ENCODE data around the gene DDX52. TPM values are rescaled to one million over a fixed set of nuclear protein-coding genes. Genes with fewer than 3 reads are reported as not detected.

The DDX52 gene
- total and polyA plus RNA-seq, 2 experiments from 2014 or later: 46.2 to 61.3 TPM

DNA sequence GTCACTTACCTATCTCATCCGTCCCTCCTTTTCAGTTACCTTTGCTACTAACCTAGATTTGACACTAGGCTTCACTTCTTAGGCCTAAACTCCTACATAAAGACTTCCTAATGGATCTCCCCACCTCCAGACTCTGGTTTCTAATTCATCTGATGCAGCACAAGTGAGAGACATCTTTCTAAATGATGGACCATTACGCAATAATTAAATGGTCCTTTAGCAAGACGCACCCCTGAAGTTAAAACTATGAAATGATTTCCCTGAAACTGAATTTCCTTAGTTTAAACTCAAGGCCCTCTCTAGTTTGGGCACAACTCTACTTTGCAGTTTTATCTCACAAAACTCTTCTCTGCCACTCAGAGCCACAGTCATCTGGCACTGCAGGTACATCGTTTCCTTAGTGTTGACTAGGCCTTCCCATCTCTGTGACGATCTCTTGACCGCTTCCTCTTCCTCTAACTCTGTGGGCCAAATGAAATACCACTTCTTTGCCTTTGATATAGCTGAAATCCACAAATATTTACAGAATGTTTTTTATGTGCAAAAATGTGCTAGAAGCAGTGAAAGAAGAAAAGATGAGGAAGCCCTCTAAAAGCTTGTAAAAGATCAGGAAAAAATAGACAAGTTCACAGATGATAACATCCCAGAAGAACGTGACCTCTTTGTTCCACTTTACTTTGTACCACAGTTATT, 37.3 kb downstream of the DDX52 start:
- H3K79me2 ChIP-seq (replicated peaks; ENCODE audit: insufficient read depth): peaks cover 49% of the 10 kb centered on the region
- no peaks in the 10 kb centered on the region for H3K9me2 ChIP-seq (ENCODE audit: insufficient read depth)
- ATAC-seq: no peak
- TF ChIP-seq, protein P1, sequence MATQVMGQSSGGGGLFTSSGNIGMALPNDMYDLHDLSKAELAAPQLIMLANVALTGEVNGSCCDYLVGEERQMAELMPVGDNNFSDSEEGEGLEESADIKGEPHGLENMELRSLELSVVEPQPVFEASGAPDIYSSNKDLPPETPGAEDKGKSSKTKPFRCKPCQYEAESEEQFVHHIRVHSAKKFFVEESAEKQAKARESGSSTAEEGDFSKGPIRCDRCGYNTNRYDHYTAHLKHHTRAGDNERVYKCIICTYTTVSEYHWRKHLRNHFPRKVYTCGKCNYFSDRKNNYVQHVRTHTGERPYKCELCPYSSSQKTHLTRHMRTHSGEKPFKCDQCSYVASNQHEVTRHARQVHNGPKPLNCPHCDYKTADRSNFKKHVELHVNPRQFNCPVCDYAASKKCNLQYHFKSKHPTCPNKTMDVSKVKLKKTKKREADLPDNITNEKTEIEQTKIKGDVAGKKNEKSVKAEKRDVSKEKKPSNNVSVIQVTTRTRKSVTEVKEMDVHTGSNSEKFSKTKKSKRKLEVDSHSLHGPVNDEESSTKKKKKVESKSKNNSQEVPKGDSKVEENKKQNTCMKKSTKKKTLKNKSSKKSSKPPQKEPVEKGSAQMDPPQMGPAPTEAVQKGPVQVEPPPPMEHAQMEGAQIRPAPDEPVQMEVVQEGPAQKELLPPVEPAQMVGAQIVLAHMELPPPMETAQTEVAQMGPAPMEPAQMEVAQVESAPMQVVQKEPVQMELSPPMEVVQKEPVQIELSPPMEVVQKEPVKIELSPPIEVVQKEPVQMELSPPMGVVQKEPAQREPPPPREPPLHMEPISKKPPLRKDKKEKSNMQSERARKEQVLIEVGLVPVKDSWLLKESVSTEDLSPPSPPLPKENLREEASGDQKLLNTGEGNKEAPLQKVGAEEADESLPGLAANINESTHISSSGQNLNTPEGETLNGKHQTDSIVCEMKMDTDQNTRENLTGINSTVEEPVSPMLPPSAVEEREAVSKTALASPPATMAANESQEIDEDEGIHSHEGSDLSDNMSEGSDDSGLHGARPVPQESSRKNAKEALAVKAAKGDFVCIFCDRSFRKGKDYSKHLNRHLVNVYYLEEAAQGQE (IDR thresholded peaks at IDR 0.05; ENCODE audit: unreplicated experiment): no peak
- TF ChIP-seq EZH2phosphoT487 (IDR thresholded peaks at IDR 0.05; ENCODE audit: unreplicated experiment): no peak
- no peak for TF ChIP-seq STAT1 (IDR thresholded peaks at IDR 0.05; ENCODE audit: unreplicated experiment)
- TF ChIP-seq, protein P2, sequence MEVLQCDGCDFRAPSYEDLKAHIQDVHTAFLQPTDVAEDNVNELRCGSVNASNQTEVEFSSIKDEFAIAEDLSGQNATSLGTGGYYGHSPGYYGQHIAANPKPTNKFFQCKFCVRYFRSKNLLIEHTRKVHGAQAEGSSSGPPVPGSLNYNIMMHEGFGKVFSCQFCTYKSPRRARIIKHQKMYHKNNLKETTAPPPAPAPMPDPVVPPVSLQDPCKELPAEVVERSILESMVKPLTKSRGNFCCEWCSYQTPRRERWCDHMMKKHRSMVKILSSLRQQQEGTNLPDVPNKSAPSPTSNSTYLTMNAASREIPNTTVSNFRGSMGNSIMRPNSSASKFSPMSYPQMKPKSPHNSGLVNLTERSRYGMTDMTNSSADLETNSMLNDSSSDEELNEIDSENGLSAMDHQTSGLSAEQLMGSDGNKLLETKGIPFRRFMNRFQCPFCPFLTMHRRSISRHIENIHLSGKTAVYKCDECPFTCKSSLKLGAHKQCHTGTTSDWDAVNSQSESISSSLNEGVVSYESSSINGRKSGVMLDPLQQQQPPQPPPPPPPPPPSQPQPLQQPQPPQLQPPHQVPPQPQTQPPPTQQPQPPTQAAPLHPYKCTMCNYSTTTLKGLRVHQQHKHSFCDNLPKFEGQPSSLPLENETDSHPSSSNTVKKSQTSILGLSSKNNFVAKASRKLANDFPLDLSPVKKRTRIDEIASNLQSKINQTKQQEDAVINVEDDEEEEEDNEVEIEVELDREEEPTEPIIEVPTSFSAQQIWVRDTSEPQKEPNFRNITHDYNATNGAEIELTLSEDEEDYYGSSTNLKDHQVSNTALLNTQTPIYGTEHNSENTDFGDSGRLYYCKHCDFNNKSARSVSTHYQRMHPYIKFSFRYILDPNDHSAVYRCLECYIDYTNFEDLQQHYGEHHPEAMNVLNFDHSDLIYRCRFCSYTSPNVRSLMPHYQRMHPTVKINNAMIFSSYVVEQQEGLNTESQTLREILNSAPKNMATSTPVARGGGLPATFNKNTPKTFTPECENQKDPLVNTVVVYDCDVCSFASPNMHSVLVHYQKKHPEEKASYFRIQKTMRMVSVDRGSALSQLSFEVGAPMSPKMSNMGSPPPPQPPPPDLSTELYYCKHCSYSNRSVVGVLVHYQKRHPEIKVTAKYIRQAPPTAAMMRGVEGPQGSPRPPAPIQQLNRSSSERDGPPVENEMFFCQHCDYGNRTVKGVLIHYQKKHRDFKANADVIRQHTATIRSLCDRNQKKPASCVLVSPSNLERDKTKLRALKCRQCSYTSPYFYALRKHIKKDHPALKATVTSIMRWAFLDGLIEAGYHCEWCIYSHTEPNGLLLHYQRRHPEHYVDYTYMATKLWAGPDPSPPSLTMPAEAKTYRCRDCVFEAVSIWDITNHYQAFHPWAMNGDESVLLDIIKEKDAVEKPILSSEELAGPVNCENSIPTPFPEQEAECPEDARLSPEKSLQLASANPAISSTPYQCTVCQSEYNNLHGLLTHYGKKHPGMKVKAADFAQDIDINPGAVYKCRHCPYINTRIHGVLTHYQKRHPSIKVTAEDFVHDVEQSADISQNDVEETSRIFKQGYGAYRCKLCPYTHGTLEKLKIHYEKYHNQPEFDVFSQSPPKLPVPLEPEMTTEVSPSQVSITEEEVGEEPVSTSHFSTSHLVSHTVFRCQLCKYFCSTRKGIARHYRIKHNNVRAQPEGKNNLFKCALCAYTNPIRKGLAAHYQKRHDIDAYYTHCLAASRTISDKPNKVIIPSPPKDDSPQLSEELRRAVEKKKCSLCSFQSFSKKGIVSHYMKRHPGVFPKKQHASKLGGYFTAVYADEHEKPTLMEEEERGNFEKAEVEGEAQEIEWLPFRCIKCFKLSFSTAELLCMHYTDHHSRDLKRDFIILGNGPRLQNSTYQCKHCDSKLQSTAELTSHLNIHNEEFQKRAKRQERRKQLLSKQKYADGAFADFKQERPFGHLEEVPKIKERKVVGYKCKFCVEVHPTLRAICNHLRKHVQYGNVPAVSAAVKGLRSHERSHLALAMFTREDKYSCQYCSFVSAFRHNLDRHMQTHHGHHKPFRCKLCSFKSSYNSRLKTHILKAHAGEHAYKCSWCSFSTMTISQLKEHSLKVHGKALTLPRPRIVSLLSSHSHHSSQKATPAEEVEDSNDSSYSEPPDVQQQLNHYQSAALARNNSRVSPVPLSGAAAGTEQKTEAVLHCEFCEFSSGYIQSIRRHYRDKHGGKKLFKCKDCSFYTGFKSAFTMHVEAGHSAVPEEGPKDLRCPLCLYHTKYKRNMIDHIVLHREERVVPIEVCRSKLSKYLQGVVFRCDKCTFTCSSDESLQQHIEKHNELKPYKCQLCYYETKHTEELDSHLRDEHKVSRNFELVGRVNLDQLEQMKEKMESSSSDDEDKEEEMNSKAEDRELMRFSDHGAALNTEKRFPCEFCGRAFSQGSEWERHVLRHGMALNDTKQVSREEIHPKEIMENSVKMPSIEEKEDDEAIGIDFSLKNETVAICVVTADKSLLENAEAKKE (CRISPR knock-in tag; IDR thresholded peaks at IDR 0.05): no peak
- TF ChIP-seq JUNB (IDR thresholded peaks at IDR 0.05; ENCODE audit: unreplicated experiment): no peak
- TF ChIP-seq NANOG (IDR thresholded peaks at IDR 0.05; ENCODE audit: borderline replicate concordance): no peak
- TF ChIP-seq ZNF114 (CRISPR knock-in tag; IDR thresholded peaks at IDR 0.05): no peak
- no peak for TF ChIP-seq POLR2AphosphoS5 (IDR thresholded peaks at IDR 0.05; ENCODE audit: low read depth)
- TF ChIP-seq CREB1 (CRISPR knock-in tag; IDR thresholded peaks at IDR 0.05; ENCODE audit: low read depth): no peak
- TF ChIP-seq, protein P3, sequence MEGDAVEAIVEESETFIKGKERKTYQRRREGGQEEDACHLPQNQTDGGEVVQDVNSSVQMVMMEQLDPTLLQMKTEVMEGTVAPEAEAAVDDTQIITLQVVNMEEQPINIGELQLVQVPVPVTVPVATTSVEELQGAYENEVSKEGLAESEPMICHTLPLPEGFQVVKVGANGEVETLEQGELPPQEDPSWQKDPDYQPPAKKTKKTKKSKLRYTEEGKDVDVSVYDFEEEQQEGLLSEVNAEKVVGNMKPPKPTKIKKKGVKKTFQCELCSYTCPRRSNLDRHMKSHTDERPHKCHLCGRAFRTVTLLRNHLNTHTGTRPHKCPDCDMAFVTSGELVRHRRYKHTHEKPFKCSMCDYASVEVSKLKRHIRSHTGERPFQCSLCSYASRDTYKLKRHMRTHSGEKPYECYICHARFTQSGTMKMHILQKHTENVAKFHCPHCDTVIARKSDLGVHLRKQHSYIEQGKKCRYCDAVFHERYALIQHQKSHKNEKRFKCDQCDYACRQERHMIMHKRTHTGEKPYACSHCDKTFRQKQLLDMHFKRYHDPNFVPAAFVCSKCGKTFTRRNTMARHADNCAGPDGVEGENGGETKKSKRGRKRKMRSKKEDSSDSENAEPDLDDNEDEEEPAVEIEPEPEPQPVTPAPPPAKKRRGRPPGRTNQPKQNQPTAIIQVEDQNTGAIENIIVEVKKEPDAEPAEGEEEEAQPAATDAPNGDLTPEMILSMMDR (conservative IDR thresholded peaks at IDR 0.05; ENCODE audit: low read depth in 2 of 2): no peak
- TF ChIP-seq, protein P4, sequence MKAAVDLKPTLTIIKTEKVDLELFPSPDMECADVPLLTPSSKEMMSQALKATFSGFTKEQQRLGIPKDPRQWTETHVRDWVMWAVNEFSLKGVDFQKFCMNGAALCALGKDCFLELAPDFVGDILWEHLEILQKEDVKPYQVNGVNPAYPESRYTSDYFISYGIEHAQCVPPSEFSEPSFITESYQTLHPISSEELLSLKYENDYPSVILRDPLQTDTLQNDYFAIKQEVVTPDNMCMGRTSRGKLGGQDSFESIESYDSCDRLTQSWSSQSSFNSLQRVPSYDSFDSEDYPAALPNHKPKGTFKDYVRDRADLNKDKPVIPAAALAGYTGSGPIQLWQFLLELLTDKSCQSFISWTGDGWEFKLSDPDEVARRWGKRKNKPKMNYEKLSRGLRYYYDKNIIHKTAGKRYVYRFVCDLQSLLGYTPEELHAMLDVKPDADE (IDR thresholded peaks at IDR 0.05): no peak
- TF ChIP-seq EZH2 (IDR thresholded peaks at IDR 0.05; ENCODE audit: low read depth, unreplicated experiment): no peak
- TF ChIP-seq ZNF331 (CRISPR knock-in tag; IDR thresholded peaks at IDR 0.05; ENCODE audit: low read depth): no peak
- no peak for DNase-seq (ENCODE audit: low spot score)
- Mint-ChIP-seq H3K27ac (no peak overlapping the region; the same call in 1 of the 2 replicates), H3K9me3 (no peaks in the 10 kb centered on the region), H3K27me3 (ENCODE audit: insufficient read depth, low read depth, poor library complexity) (no peaks in the 10 kb centered on the region), H3K4me1 (peaks cover 12% of the 10 kb centered on the region), H3K4me3 (no peak overlapping the region), H3K36me3 (ENCODE audit: low read depth) (peaks cover 3% of the 10 kb centered on the region; the same call in 1 of the 3 replicates)
- H3F3A ChIP-seq (replicated peaks; ENCODE audit: low read depth): peaks cover 9% of the 10 kb centered on the region; the same call in 1 of the 2 replicates
- H3K4me3 ChIP-seq: no peak overlapping the region
- H4K20me1 ChIP-seq (replicated peaks; ENCODE audit: insufficient read depth): no peaks in the 10 kb centered on the region
- H3K4me1 ChIP-seq (ENCODE audit: insufficient read depth): peaks cover 24% of the 10 kb centered on the region
- no peaks in the 10 kb centered on the region for H3K27me3 ChIP-seq (ENCODE audit: insufficient read depth)
- H3K4me2 ChIP-seq: no peak overlapping the region
- H3K27ac ChIP-seq (ENCODE audit: low read depth): no peak overlapping the region
- H3K36me3 ChIP-seq (ENCODE audit: insufficient read depth): no peaks in the 10 kb centered on the region
- H2AFZ ChIP-seq: no peak overlapping the region

Data from GM23338 (cell line).